NCI-H1048 (cell line): ENCODE results near the gene OSGIN1.
"Not testable (repeated sequence)": the region's sequence is repeated elsewhere in the genome, so short reads cannot be mapped to it uniquely, and the experiment has no call there.

ENCODE experiments used
- DNase-seq: peaks from one replicate; lab custom pipeline; 2025; lab: John Stamatoyannopoulos, UW

OSGIN1 gene

DNA sequence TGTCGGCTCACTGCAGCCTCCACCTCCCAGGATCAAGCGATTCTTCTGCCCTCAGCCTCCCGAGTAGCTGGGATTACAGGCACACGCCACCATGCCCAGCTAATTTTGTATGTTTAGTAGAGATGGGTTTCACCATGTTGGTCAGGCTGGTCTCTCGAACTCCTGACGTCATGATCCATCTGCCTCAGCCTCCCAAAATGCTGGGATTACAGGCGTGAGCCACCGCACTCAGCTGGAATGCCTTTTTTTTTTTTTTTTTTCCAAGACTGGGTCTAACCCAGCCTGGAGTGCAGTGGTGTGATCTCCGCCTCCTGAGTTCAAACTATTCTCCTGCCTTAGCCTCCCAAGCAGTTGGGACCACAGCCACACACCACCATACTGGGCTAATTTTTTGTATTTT is 11.5 kb upstream of the OSGIN1 start:
- not testable (repeated sequence) for DNase-seq

DNA sequence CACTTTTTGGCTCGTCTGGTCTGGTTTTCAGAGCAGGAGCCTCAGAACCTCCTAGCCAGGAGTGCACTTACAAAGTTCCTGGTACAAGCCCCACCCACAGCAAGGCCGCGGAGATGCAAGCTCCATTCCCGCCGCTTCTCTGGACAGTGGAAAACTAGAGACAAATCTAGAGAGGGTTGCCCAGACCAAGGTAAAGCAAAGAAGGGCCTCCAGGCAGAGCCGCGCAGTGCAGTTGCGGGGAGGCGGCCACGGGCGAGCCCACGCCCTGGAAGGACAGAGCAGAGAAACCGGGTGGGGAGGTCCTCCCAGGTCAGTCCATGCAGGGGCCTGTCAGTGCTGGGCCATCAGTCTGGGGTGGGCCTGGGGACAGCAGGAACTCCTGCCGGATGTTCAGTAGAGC is 11.0 kb upstream of the OSGIN1 start:
- DNase-seq: no peak

DNA sequence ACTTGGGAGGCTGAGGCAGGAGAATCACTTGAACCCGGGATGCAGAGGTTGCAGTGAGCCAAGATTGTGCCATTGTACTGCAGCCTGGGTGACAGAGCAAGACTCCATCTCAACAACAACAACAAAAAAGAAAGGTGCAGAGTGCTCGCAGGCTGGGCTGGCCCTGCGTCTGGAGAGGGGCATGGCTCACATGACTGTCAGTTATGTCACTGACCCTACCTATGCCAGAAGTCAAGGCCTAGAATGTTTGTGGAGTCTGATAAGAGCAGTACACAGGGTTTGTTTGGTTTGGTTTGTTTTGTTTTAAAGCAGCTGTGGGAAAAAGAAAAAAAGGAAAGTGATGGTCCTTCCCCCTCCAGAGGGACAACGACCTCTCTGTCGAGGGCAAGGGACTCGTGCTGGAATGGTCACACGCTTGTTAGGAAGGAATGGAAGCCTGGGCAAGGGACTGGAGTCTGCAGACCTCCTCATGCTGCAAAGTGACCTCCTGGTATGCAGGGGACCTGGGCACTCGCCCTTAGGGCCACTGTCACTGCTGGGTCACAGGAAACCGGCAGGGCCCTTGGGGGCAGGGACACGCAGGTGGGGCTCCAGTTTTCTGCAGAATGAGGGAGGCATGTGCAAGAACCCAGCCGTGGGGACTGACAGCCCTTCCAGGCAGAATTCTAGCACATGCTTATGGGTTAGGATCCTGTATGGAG is 10.1 kb upstream of the OSGIN1 start:
- no peak for DNase-seq

DNA sequence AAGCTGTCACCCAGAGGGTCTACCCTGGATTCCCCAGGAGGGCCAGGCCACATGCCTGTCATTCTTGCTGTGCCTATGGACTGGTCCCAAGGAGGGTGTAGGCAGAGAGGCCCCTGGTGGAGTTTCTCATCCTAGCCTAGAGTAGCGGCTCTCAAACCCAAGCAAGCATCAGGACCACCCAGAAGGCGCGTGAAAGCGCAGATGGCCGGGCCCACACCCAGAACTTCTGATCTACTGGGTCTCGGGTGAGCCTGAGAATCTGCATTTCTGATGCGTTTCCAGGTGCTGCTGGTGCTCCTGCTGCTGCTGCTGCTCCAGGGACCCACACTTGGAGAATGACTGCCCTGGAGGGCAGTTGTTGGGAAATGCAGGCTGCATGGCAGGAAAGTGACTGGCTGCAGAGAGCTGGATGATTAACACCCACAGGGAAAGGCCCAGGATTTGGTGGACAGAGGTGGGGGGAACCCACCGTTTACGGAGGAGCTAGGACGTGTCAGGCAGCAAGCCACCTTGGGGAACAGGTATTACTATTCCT is 9.5 kb upstream of the OSGIN1 start:
- no peak for DNase-seq

DNA sequence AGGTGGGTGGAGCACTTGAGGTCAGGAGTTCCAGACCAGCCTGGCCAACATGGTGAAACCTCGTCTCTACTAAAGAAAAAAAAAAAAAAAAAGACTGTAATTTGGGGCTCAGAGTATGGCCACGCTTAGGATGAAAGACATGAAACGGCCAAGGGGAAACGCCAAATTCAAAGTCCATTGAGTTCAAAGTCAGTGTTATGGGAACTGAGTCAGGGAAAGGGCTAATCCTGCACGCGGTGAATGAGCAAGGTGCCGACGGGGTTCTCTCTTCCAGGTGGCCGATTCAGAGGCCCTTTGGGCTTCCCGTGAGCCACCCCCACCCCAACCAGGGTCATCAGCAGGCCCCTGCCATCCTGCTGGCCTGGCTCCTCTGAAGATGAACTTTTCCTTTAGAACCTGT is 7.5 kb upstream of the OSGIN1 start:
- no peak for DNase-seq

DNA sequence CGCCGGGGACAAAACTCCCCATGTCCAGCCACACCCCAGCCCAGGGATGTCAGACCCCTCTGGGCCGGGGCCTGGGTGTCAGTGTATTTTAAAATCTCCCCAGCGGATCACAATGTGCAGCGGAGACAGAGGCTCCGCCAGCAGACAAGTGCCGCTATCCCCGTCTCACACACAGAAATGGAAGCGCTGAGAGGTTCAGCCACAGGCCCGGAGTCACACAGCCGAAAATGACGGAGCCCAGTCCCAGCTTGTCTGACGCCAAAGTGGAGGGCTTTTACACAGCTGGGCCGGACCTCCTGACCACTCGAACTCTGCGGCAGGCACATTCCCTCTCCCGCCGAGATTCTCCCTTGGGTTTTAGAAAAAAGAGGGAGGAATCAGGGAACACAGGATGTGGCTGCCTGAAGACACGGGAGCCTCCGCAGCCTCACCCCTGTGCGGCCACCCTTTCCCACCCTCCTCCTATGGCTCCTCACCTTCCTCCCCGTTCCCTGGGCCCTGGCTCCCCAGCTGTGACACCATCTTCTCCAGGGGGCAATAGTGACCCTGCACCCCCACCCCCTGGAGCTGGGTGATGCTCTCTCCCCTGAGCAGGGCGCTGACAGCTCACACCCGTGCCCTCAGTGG is 6.8 kb upstream of the OSGIN1 start:
- DNase-seq: no peak

DNA sequence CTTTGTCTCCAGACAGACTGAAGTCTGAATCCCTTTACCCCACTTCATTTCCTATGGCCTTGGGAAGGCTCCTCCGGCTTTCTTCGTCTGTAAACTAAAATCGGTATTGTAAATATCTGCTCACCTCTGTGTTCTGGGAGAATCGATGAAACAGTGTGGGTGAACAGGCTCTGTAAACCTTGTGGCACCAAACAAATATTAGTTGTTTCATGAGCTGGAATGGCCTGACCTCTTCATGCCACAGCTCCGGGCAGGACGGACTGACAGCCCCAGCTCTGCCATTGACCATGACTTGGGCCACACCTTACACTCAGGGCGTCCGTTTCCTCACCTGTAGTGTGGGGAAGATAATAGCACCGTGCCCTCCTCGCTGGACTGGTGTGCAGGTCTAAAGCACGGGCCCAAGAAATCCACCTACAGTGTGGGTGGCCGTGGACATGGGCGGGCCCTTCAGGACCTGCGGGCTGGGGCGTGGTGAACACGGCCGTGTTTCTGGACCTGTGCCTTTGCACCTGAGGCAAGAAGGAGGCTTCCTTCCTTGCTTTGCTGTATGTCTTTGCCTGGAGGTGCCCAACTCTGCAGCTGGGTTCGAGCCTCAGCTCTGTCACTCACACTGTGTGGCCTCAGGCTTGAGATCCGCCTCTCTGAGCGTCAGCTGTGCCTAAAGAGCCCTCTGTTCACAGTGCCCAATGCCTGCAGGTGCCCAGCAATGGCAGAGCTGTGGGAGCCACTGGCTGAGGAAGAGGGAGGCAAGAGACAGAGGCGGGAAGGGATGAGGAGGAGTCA is 6.1 kb upstream of the OSGIN1 start:
- DNase-seq: no peak

DNA sequence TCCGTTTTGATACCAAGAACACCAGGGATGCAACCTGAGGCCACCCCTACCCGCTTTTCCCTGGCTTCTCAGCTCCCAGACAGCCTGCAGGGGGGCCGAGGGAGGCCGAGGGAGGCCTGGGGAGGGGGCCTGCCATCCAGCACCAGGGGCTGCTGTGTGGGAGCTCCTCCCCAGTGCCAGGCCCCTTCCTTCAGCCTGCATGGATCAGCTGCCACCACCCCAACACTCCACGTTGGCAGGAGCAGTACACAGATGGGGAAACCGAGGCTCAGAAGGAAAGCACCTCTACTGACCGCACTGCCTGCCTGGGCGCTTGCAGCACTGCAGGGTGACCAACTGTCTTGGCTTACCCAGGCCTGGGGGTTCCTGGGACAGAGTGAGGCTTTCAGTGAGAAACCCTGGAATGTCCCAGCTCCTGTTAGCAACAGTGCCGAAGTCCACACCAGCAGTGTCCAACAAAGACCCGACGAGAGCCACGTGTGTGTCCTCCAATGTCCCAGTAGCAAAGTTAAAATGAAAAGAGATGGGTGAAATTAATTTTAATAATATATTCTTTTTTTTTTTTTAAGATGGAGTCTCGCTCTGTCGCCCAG is 5.3 kb upstream of the OSGIN1 start:
- no peak for DNase-seq

DNA sequence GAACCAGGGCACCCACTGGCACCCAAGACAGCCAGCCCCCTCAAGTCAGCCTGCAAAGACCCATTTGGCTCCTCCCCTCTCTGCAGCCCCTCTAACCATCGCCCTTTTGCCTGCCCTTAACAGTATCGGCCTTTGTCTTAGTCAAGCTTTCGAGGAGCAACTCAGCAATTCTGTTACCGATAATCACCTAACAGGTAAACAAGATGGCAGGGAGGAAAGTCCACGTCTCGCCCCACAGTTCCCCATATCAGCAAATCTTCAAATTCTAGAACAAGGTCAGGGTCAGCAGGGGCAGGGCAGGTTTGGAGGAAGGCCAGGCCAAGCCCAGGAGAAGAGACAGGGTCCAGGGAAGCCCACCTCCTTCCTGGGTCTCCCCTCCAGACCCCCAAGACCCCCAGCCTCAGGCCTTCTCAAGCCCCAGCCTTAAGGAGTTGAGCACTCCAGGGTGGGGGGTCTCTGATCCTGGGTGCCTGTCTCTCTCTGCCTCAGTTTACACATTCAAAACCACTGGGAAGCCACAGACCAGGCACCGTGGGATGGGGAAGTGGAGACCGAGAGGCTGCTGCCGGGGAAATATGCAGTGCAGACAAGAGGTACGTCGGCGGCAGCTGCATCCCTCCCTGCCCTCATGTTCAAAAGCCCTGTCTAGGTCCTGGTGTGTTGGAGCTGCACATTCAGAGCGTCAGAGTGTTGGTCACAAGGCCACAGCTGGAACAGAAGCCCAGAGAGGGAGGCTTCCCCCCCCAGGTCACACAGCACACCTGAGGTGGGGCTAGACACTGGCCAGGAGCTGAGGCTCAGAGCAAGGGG is 3.9 kb upstream of the OSGIN1 start:
- no peak for DNase-seq

DNA sequence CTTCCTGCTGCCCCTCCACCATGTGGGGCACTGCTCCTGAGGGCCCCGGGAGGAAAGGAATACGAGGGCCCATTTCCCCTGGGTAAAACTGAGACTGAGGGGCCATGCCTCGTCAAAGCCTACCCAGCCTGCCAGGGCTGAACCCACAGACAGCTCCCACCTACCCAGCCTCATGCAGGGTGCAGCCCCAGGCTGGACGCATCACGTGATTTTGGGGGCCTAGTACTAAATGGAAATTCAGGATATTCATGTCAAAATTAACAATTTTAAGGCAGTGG is 3.4 kb upstream of the OSGIN1 start:
- DNase-seq: no peak

DNA sequence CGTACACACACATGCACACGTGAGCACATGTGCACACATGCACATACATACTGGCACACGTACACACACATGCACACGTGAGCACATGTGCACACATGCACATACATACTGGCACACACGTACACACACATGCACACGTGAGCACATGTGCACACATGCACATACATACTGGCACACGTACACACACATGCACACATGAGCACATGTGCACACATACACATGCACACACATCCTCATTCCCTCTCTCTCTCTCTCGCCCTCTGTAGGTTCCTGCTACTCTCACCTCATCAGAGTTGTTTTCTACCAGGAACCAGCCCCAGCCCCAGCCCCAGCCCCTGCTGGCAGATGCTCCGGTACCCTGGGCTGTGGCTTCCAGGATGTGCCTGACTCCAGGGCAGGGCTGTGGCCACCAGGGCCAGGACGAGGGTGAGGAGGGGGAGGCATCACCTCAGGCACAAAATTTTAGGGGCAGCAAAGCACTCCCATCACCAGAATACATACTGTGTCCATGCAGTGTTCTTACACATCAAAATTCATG is 2.1 kb upstream of the OSGIN1 start:
- not testable (repeated sequence) for DNase-seq

DNA sequence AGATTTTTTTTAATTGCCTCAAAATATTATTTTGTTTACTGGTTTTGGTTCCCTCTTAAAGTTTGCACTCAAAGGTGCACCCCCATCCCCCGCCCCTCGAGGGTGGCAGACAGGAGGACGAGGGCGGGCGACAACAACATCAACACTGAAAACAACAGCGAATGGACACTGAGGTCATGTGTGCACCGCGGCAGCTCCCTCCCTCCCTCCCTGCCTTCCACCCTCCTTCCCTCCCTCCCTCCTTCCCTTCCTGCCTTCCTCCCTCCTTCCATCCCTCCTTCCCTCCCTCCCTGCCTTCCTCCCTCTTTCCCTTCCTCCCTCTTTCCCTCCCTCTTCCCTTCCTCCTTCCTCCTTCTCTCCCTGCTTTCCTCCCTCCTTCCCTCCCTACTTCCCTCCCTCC is 1.5 kb upstream of the OSGIN1 start:
- no peak for DNase-seq

DNA sequence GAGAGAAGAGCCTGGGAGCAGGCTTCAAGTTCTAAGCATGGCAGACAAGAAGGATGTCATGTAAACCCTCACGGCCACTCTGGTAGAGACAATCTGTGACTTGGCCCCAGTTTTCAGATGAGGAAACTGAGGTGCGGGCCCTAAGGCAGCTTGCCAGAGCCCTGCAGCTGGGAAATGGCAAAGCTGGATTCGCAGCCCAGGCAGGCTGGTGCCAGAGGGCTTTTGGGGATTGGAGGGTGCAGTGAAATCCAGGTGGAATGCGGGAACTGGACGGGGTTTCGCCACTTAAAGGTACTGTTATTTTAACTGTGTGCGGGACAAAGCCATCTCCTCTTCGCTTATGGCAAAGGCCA is 477 bp upstream of the OSGIN1 start:
- DNase-seq: no peak

DNA sequence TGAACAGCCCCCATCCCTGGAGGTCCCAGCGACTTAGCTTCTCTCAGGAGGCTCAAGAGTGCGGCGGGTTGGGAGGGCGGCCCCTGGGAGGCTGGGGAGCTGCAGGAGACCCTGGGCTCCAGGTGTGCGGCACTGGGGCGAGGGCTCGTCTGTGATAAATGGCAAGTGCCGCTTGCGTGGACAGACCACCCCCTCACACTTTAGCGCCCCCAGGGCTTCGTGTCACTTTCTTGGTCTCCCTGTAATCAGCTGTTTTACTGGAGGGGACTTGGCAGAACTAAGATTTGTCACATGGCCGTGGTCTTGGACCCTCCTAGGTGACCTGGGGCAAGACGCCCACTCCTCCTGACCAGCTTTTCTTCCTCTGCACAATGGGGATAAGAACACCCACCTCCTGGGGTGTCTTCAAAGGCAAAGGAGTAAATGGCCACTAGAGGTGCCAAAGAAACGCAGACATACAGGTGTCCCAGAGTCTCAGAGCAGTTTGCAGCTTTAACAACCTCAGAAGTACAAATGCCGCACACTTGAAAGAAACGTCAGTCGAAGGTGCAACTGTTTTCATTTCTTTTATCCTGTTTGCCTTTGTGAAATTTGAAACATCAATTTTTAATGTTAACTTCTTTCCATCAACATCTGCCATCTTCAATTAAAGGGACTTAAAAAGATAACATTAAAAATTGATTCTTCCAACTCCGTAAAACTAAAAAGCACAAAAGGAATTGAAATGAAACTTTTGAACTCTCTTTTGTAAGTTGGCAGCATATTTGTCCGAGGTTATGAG is 946 bp downstream of the OSGIN1 start:
- no peak for DNase-seq

DNA sequence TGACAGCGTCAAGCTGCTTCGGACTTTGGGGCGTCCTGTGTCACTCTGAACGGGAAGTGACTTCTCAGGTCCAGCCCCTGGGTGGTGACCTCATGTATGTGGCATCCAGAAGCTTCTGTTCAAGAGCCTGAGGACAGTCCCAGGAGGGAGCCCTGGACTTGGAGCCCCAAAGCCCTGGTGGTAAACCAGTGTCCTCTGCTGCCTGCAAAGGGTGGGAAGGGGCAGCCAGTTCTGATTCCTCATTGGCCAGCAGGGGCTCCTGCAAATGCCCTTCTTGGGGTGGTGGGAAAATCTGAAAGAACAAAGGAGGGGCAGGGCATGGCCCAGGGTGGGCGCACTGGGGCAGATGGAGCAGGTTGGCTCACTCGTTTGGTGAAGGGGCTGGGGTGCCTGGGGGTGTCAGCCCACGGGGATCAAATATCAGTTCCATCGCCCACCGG is 1.6 kb downstream of the OSGIN1 start:
- DNase-seq: no peak

DNA sequence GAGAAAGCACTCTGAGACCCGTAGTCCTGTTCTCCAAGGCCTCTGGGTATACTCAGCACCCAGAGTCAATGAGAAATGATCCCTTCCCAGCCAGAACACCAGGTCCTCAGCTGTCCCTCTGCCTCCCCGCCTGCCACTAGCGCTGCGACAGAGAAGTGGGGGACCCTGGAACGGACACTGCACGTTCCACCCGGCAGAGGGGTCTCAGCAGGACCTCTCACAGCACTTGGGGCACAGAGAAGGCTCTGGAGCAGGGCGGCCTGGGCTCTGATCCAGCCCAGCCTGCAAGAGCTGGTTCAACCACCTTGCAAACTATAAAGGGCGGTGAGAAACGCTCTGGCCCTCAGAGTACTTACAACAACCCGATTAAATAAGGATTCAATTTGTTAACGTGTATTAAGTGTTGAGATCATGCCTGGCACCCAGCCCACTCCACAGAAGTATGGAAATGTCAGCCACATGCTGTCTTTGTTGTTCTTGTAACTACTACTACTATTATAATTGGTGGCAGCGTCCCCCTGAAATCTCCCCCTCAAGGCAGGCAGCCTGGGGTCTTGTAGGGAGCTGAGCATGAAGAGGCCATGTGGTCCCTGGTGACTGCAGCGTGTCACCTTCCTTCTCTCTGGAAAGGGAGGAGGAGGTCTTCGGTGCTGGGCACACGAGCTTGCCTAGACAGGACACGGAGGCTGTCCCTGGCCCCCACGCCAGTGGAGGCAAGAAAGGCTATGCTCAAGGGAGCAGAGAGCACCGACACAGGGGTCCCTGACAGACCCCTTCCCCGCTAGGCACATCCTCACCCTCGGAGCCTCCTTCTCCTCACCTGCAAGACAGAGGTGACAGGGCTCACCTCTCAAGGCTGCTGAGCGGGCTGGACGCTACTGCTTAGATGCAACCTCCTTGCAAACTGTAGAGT is 2.4 kb downstream of the OSGIN1 start:
- no peak for DNase-seq

DNA sequence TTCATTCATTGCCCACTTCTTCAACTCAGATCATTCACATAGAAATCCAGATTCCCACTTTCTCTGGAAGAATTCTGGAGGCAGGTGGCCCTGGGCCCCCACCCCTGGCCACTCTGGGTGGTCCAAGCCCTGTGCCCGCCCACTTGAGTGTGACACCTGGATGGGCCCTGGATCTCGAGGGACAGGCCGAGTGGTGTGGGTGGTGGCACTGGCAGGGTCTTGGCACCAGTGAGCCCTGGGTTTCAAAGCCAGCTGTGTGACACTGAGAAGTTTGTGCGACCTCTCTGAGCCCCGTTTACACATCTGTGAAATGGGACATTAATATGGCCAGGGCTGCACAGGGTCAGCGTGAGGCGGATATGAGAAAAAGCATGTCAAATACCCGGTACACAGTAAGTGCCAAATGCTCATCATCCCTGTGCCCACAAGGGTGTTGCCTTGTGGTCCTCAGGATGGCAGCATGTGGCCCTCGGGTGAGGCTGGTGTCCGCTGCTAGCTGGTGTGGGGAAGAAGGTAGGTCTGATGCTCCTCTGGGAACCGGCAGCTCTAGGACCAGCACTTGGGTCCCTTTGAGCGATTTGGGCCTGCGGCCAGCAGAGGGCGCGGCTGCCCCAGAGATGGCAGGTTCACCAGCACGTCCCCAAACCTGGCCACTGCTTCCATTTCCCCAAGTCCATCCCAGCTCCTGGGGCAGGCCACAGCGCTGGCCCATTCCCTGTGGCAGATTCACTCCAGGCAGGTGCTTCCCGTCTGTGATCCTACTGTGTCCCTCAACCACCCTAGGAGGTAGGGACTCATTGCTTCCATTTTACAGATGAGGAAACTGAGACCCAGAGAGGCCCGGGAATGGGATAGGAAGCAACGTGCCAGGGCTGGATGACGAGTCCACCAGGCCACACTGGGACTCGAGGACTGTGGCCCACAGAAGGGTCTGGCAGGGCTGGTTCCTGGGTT is 3.6 kb downstream of the OSGIN1 start:
- no peak for DNase-seq

DNA sequence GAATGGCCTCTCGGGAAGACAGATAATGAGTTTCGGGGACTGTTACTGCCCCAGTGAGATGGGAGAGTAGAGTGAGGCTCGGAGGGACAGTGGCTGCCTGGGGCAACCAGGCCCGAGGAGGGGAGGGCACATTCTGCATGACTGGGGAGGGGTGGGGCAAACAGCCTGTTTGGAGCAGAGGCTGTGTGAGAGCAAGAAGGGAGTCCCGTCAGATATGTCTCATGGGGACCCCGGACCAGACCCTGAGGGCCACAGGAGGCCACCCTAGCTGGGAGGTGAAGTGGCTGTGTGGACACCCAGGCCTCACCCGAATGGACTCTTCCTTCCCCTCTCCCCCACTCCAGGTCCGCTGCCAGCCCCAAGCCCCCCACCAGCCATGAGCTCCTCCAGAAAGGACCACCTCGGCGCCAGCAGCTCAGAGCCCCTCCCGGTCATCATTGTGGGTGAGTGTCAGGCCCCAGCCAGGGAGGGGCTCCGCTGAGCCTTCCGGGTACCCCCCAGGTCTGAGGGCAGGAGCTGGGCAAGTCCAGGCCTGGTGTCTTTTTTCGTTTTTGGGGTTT is 4.3 kb downstream of the OSGIN1 start:
- DNase-seq: no peak
